Breast epithelium (tissue), 4 donors: ENCODE measurements around the gene TAF7L. TPM values are rescaled to one million over a fixed set of nuclear protein-coding genes. Genes with fewer than 3 reads are reported as not detected.

Experiments used
- DNase-seq, 2 donors: peaks; one replicate each; pipeline ENCODE4 v3.0.0-alpha.2; 2019; ENCODE audit warnings: low spot score in 2 of 2
- H3K27ac ChIP-seq, 2 donors: fragments of 200-600 bp; sonication (generic) in 1 of 2; one replicate each; pipeline ENCODE4 v1.5.1; 2016 to 2019; ENCODE audit warnings: mild to moderate bottlenecking in 1 of 2
- H3K27me3 ChIP-seq, 2 donors: fragments of 200-600 bp; sonication (generic) in 1 of 2; one replicate each; pipeline versions ENCODE4 v1.5.1 to v1.6.0; 2017 to 2019; ENCODE audit warnings: control low read depth in 1 of 2, mild to moderate bottlenecking in 1 of 2
- H3K36me3 ChIP-seq: fragments of 200-600 bp; one replicate; pipeline ENCODE4 v1.5.1; 2019
- H3K4me1 ChIP-seq, 2 donors: fragments of 200-600 bp; sonication (generic); one replicate each; pipeline ENCODE4 v1.5.1; 2016 to 2019; ENCODE audit warnings: control low read depth in 1 of 2
- H3K4me3 ChIP-seq, 3 donors: fragments of 200-600 bp; sonication (generic); 1 replicate in 2 of 3; 2 replicates in 1 of 3; pipeline ENCODE4 v1.5.1; 2016 to 2019; ENCODE audit warnings: mild to moderate bottlenecking in 3 of 3, moderate library complexity in 2 of 3
- H3K9me3 ChIP-seq, 2 donors: fragments of 200-600 bp; sonication (generic) in 1 of 2; one replicate each; pipeline ENCODE4 v1.5.1; 2016 to 2019; ENCODE audit warnings: control low read depth in 1 of 2
- POLR2A ChIP-seq: fragments of 450-650 bp; IDR thresholded peaks from one replicate; pipeline ENCODE4 v1.6.1; 2016; ENCODE audit warnings: antibody characterized with exemption, mild to moderate bottlenecking, moderate library complexity
- POLR2AphosphoS5 ChIP-seq, 3 donors: sonication (generic); formaldehyde crosslinking; IDR thresholded peaks; one replicate each; pipeline ENCODE4 v1.6.1; 2017; ENCODE audit warnings: antibody characterized with exemption in 3 of 3
- intact Hi-C: fragments of 100-400 bp; cut with DNase I; formaldehyde crosslinking; loops from one replicate; pipeline ENCODE4 v1.15.1; 2023; ENCODE audit warnings: low total_unique reads
- total RNA-seq, 3 donors: library from RNA; depleted of rRNA; stranded (reverse); fragments of >200 nt; gene quantifications; one replicate each; pipeline ENCODE4 v1.1.0, GENCODE V29; 2016
- TF ChIP-seq, protein P1 (sequence below), 3 donors: fragments of 450-650 bp; IDR thresholded peaks; one replicate each; pipeline ENCODE4 v1.5.1; 2016 to 2017; ENCODE audit warnings: antibody characterized with exemption in 3 of 3, mild to moderate bottlenecking in 3 of 3, moderate library complexity in 3 of 3

Gene TAF7L
- total RNA-seq, 3 donors from 2014 or later: 0.32 TPM; not detected in 2

DNA sequence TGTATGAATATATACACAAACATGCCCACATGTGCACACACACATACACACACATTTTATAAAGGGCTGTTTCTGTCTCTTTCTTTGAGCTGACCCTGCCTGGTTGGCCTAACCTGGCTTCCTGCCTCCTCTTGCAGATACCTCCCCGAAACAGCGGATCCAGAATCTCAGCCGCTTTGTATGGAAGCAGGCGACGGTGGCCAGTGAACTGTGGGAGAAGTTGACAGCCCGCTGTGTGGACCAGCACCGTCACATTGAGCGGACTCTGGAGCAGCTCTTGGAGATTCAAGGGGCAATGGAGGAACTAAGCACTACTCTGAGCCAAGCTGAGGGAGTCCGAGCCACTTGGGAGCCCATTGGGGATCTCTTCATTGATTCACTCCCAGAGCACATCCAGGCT lies 49.6 kb downstream of the TAF7L start:
- intact Hi-C loops: no loop called here
- Histone ChIP-seq H3K27me3 (peaks cover 0 to 33% of the 10 kb centered on the region in 2 donors), H3K9me3 (no peaks in the 10 kb centered on the region), H3K4me1 (no peaks in the 10 kb centered on the region), H3K27ac (no peak overlapping the region), H3K4me3 (no peak overlapping the region), H3K36me3 (no peaks in the 10 kb centered on the region)
- no peak for DNase-seq
- TF ChIP-seq POLR2AphosphoS5 (IDR thresholded peaks at IDR 0.05): no peak
- TF ChIP-seq POLR2A: no peak
- TF ChIP-seq, protein P1, sequence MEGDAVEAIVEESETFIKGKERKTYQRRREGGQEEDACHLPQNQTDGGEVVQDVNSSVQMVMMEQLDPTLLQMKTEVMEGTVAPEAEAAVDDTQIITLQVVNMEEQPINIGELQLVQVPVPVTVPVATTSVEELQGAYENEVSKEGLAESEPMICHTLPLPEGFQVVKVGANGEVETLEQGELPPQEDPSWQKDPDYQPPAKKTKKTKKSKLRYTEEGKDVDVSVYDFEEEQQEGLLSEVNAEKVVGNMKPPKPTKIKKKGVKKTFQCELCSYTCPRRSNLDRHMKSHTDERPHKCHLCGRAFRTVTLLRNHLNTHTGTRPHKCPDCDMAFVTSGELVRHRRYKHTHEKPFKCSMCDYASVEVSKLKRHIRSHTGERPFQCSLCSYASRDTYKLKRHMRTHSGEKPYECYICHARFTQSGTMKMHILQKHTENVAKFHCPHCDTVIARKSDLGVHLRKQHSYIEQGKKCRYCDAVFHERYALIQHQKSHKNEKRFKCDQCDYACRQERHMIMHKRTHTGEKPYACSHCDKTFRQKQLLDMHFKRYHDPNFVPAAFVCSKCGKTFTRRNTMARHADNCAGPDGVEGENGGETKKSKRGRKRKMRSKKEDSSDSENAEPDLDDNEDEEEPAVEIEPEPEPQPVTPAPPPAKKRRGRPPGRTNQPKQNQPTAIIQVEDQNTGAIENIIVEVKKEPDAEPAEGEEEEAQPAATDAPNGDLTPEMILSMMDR (IDR thresholded peaks at IDR 0.05): no peak

DNA sequence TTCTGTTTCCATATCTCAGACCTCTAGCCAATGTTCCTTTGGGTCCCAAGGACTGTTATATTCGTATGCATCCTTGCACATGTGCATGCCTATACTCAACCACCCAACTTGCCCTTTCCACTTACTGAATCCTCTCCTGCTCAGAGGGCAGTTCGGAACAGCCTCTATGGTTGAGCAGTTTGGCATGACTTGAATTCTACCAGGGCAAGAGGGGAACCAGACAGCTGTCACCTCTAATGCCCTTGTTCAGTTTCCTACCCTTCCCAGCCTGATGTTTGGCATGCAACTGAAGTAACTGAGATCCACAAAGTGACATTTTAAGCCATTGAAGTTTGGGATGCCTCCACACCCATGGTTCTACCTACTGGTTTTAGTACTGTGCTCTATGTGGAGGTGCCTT lies 54.1 kb downstream of the TAF7L start:
- Histone ChIP-seq H3K9me3 (no peaks in the 10 kb centered on the region), H3K27ac (no peak overlapping the region), H3K4me1 (no peaks in the 10 kb centered on the region), H3K4me3 (no peak overlapping the region), H3K27me3 (peaks cover 0 to 62% of the 10 kb centered on the region in 2 donors), H3K36me3 (no peaks in the 10 kb centered on the region)
- TF ChIP-seq, protein P1 (IDR thresholded peaks at IDR 0.05): no peak
- TF ChIP-seq POLR2AphosphoS5 (IDR thresholded peaks at IDR 0.05): no peak
- no peak for TF ChIP-seq POLR2A
- intact Hi-C loops: no loop called here
- no peak for DNase-seq

DNA sequence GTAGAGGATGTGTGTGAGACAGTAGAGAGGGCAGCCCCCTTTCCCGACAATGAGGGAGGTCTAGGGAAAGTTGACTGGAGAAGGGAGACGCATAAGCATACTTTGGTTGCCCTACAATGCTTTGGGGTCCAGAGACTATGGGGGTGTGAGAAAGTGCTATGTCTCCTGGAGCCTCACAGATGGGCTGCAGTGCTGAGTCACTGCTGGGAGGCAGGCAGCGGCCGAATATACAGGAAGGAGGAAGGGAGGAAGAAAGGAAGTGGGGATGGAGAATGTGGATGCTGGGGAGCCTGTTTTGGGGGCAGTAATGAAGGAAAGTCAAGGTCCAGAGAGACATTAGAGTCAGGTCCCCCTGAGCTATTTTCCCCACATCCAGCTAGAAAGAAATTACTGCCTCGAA lies 58.8 kb downstream of the TAF7L start:
- intact Hi-C loops: no loop called here
- no peak for TF ChIP-seq POLR2AphosphoS5 (IDR thresholded peaks at IDR 0.05)
- no peak for TF ChIP-seq POLR2A
- TF ChIP-seq, protein P1 (IDR thresholded peaks at IDR 0.05): no peak
- no peaks in the 10 kb centered on the region for H3K36me3 ChIP-seq
- peaks cover 0 to 68% of the 10 kb centered on the region in 2 donors for H3K27me3 ChIP-seq
- no peak overlapping the region for H3K4me3 ChIP-seq
- H3K9me3 ChIP-seq: no peaks in the 10 kb centered on the region
- no peak for DNase-seq
- no peak overlapping the region for H3K27ac ChIP-seq
- no peaks in the 10 kb centered on the region for H3K4me1 ChIP-seq

DNA sequence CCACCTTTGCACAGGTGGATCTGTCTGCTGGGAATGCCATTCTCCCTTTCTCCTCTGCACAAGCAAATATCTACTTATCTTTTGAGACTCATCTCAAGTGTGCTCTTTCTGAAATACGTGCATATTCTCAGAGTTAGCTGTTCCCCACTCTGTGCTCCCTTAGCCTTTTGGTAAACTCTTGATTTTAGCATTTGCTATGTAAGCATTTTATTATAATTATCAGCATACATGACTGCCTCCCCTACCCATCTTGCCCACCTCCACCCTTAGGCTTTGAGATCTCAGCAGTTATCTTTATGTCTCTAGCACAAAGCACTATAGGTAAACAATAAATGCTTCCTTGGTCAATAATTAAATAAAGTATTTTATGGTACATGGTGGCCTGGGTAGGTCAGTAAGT lies 60.1 kb downstream of the TAF7L start:
- no peak for TF ChIP-seq POLR2A
- TF ChIP-seq, protein P1 (IDR thresholded peaks at IDR 0.05): no peak
- no peak for TF ChIP-seq POLR2AphosphoS5 (IDR thresholded peaks at IDR 0.05)
- no peak overlapping the region for H3K27ac ChIP-seq
- no peak overlapping the region for H3K4me3 ChIP-seq
- H3K36me3 ChIP-seq: no peaks in the 10 kb centered on the region
- intact Hi-C loops: no loop called here
- no peaks in the 10 kb centered on the region for H3K9me3 ChIP-seq
- H3K27me3 ChIP-seq: peaks cover 0 to 70% of the 10 kb centered on the region in 2 donors
- H3K4me1 ChIP-seq: no peaks in the 10 kb centered on the region
- no peak for DNase-seq

DNA sequence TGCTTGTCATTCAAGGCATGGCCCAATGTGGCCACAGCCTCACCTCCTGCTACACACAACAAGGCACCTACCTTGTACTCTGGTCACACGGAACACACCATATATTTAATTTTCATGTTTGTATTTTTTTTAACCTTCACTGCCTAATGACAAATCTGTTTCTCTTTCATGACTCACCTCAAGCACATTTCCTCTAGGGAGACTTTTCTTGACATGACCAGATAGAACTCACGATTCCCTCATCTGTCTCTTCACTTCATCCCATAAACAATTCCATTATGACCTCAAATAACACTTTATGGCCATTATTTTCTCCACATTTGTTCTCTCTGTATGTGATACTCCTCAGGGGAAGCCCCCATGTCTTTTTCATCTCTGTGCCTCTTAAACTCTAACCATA lies 60.5 kb downstream of the TAF7L start:
- H3K9me3 ChIP-seq: no peaks in the 10 kb centered on the region
- DNase-seq: no peak
- peaks cover 0 to 68% of the 10 kb centered on the region in 2 donors for H3K27me3 ChIP-seq
- H3K4me3 ChIP-seq: no peak overlapping the region
- intact Hi-C loops: no loop called here
- no peak for TF ChIP-seq POLR2A
- H3K4me1 ChIP-seq: no peaks in the 10 kb centered on the region
- no peak overlapping the region for H3K27ac ChIP-seq
- H3K36me3 ChIP-seq: no peaks in the 10 kb centered on the region

DNA sequence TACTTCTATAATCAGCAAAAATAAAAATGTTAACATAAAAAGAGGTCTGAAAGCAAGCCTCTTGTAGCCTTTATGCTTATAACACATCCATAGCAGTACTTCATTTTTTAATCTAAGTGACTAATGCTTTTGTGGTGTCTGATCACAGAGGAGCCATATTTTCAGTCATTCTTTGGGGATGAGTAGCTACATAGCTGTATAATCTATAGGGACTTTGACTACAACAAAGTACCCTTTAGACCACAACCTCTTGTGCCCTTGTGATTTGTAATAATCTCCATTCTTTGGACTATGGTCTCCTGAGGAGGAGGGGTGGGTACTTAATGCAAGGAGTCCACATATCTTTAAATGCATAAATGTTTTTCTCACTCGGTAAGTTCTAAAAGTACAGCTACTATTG lies 62.0 kb downstream of the TAF7L start:
- H3K27me3 ChIP-seq: peaks cover 0 to 64% of the 10 kb centered on the region in 2 donors
- H3K4me1 ChIP-seq: no peaks in the 10 kb centered on the region
- H3K4me3 ChIP-seq: no peak overlapping the region
- H3K36me3 ChIP-seq: no peaks in the 10 kb centered on the region
- no peak for DNase-seq
- no peaks in the 10 kb centered on the region for H3K9me3 ChIP-seq
- no peak overlapping the region for H3K27ac ChIP-seq
- no peak for TF ChIP-seq POLR2A
- intact Hi-C loops: no loop called here
